Measurements from ENCODE around the gene CLDN5. TPM values are rescaled to one million over a fixed set of nuclear protein-coding genes. Genes with fewer than 3 reads are reported as not detected.
A peak's percentile ranks its signal among the peaks of the same experiment; 100 is the strongest.

The CLDN5 gene
- total and polyA plus RNA-seq, 11 donors = 16.8 to 79.0 (median 38.1) TPM

DNA sequence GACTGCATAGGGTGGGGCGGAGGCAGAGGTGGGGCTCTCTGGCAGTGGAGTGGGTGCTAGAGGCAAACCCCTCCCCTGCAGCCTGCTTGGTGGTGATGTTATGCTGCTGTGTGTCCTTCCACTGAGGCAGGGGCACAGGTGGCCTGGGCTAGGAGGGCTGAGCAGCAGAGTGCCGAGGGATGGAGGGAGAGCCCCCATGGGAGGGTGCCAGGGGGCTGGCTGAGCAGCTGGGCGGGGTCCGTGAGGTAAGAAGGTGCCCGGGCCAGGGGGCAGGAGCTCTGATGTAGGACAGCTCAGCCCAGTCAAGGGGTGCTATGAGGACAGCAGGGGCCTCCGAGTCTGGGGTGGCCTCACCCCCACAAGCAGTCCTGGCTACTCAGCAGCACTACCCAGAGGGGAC, 4.2 kb downstream of the CLDN5 start:
- H3K36me3 ChIP-seq = peaks cover 0 to 7% (median 0%) of the 10 kb centered on the region in 9 donors
- peaks cover 0 to 33% (median 17%) of the 10 kb centered on the region in 12 donors for H3K4me1 ChIP-seq
- no peaks in the 10 kb centered on the region for H3K9me3 ChIP-seq
- H3K27me3 ChIP-seq = peaks cover 9 to 27% (median 17%) of the 10 kb centered on the region in 9 donors
- peak overlapping the region in 1 of 12 donors; percentile 72 for H3K4me3 ChIP-seq
- peak in 1 of 4 donors; percentile 25 for ATAC-seq
- intact Hi-C loops (cut with DNase I) = loop anchor here in 3 of 10 donors (5.0 to 10.0 kb wide), 3 partner anchors 47 to 105 kb away; no protein-coding TSS in a partner anchor
- peak overlapping the region in 2 of 12 donors; percentile 93 to 95 for H3K27ac ChIP-seq
- WGBS, 4 donors = 83 to 100% (median 92%) methylated on average over 4 to 6 of the region's 6 CpGs
- TF ChIP-seq, protein P1, sequence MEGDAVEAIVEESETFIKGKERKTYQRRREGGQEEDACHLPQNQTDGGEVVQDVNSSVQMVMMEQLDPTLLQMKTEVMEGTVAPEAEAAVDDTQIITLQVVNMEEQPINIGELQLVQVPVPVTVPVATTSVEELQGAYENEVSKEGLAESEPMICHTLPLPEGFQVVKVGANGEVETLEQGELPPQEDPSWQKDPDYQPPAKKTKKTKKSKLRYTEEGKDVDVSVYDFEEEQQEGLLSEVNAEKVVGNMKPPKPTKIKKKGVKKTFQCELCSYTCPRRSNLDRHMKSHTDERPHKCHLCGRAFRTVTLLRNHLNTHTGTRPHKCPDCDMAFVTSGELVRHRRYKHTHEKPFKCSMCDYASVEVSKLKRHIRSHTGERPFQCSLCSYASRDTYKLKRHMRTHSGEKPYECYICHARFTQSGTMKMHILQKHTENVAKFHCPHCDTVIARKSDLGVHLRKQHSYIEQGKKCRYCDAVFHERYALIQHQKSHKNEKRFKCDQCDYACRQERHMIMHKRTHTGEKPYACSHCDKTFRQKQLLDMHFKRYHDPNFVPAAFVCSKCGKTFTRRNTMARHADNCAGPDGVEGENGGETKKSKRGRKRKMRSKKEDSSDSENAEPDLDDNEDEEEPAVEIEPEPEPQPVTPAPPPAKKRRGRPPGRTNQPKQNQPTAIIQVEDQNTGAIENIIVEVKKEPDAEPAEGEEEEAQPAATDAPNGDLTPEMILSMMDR (IDR thresholded peaks at IDR 0.05) = no peak
- TF ChIP-seq POLR2A (IDR thresholded peaks at IDR 0.05) = no peak
- no peak for DNase-seq

DNA sequence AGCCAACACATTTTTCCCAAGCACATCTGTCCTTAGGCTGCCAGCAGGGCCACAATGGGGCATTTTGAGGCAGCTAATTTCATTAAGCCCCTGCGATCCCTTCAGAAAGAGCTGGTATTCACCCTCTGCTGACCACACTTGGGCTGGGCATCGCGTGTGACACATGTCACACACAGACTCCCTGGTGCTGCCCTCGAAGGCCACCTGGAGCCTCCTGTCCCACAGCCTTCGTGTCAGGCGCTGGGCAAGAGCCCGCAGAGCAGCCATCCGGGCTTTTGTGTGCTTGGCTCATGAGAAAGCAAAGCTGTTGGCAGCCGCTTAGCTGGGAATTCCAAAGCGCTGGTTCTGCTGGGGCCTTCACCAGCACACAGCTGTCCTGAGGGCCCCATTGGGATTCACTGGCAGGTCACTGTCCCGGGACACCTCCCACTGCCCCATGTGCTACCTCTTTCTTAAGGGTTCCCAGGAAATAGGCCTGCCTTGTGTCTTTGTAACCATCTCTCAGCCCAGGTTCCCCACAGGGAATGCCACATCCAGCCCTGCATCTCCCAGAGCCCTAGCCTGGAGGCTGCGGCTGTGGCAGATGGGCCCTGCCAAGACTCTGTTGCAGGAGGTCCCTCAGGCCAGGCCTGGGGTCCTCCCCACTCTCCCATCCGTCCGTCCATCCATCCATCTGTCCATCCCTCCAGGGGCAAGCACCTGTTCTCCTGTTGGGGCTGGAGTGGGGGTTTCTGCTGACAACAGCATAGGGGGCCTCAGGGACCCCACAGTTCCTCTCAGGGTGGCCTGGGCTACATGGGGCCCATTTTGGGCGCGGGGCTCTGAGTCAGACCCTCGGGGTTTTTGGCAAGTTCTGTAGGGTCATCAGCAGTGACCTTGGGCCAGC, 4.9 kb downstream of the CLDN5 start:
- peak in 1 of 4 donors; percentile 18 for ATAC-seq
- intact Hi-C loops (cut with DNase I) = loop anchor here in 2 of 10 donors (5.0 kb wide), 1 partner anchor 103 kb away; no protein-coding TSS in a partner anchor
- Histone ChIP-seq H3K4me1 (peaks cover 0 to 27% (median 13%) of the 10 kb centered on the region in 12 donors), H3K4me3 (no peak overlapping the region), H3K27ac (peak overlapping the region in 1 of 12 donors; percentile 95), H3K9me3 (peaks cover 0 to 3% (median 0%) of the 10 kb centered on the region in 12 donors), H3K27me3 (peaks cover 6 to 20% (median 14%) of the 10 kb centered on the region in 9 donors), H3K36me3 (peaks cover 0 to 7% (median 0%) of the 10 kb centered on the region in 9 donors)
- no peak for DNase-seq
- TF ChIP-seq, protein P1 (IDR thresholded peaks at IDR 0.05) = no peak
- no peak for TF ChIP-seq POLR2A (IDR thresholded peaks at IDR 0.05)
- 80 to 86% (median 82%) methylated on average over 17 of the region's 17 CpGs for WGBS, 4 donors

DNA sequence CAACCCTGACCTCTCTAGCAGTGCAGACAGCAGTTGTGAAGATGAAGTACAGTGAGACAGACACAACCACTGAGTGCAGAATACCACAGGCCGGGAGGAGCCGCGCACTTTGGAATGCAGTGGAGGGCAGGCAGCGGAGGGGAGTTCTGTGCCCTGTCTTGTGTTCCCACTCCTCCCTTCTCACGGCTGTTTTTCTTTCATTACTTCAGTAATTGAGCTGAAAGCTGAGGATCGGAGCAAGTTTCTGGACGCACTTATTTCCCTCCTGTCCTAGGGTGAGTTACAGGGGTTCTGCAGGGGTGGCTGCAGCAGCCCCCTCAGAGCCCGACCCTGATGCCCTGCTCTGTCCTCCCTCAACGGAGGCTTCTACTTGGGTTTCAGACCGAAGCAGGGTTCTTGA, 5.6 kb downstream of the CLDN5 start:
- Histone ChIP-seq H3K4me1 (peaks cover 0 to 20% (median 9%) of the 10 kb centered on the region in 12 donors), H3K27ac (no peak overlapping the region), H3K36me3 (peaks cover 0 to 7% (median 0%) of the 10 kb centered on the region in 9 donors), H3K9me3 (peaks cover 0 to 9% (median under 1%) of the 10 kb centered on the region in 12 donors), H3K27me3 (peaks cover 0 to 13% (median 8%) of the 10 kb centered on the region in 9 donors), H3K4me3 (no peak overlapping the region)
- intact Hi-C loops (cut with DNase I) = loop anchor here in 2 of 10 donors (5.0 kb wide), 1 partner anchor 104 kb away; no protein-coding TSS in a partner anchor
- ATAC-seq = peak in 1 of 4 donors; percentile 3
- TF ChIP-seq, protein P1 (IDR thresholded peaks at IDR 0.05) = no peak
- TF ChIP-seq POLR2A (IDR thresholded peaks at IDR 0.05) = no peak
- 81 to 93% (median 85%) methylated on average over 10 of the region's 10 CpGs for WGBS, 4 donors
- no peak for DNase-seq

Data from heart left ventricle (tissue), 16 donors.